DMS53 treated with DMSO at 0.1 percent for 48 hours (cell line): ENCODE measurements around the gene LAMA1.
A peak's percentile ranks its signal among the peaks of the same experiment; 100 is the strongest.
"Not testable (repeated sequence)": the region's sequence is repeated elsewhere in the genome, so short reads cannot be mapped to it uniquely, and the experiment has no call there.

Experiments used
- DNase-seq: peaks from one replicate; lab custom pipeline; 2025; ENCODE audit not compliant: unreplicated experiment; lab: John Stamatoyannopoulos, UW

Gene LAMA1

GRCh38 chr18:6949800-6950586, 167.6 kb downstream of the LAMA1 start:
- no peak for DNase-seq

- peak; percentile 46 for DNase-seq
Observed at GRCh38 chr18:6948281-6949055, 169.1 kb downstream of the LAMA1 start.

GRCh38 chr18:6947338-6948030, 170.1 kb downstream of the LAMA1 start:
- no peak for DNase-seq

GRCh38 chr18:6943143-6943542, 174.5 kb downstream of the LAMA1 start:
- peak; percentile 35 for DNase-seq

- no peak for DNase-seq
Observed at GRCh38 chr18:6942742-6943141, 174.9 kb downstream of the LAMA1 start.

GRCh38 chr18:6941996-6942395, 175.6 kb downstream of the LAMA1 start:
- no peak for DNase-seq

- DNase-seq = no peak
Observed at GRCh38 chr18:6940451-6940850, 177.1 kb downstream of the LAMA1 start.

GRCh38 chr18:6939972-6940371, 177.6 kb downstream of the LAMA1 start:
- no peak for DNase-seq

- not testable (repeated sequence) for DNase-seq
Observed at GRCh38 chr18:6938403-6938802, 179.2 kb downstream of the LAMA1 start.

- no peak for DNase-seq
Observed at GRCh38 chr18:6938003-6938402, 179.6 kb downstream of the LAMA1 start.

GRCh38 chr18:6934859-6935258, 182.7 kb downstream of the LAMA1 start:
- DNase-seq = no peak

- DNase-seq = peak; percentile 24
Observed at GRCh38 chr18:6929370-6930102, 188.1 kb downstream of the LAMA1 start.

GRCh38 chr18:6928359-6928758, 189.2 kb downstream of the LAMA1 start:
- no peak for DNase-seq

GRCh38 chr18:6927153-6927552, 190.4 kb downstream of the LAMA1 start:
- DNase-seq = no peak

- no peak for DNase-seq
Observed at GRCh38 chr18:6923220-6923619, 194.4 kb downstream of the LAMA1 start.

GRCh38 chr18:6921571-6921970, 196.0 kb downstream of the LAMA1 start:
- no peak for DNase-seq

GRCh38 chr18:6920099-6920955, 197.3 kb downstream of the LAMA1 start:
- DNase-seq = peak; percentile 82

- no peak for DNase-seq
Observed at GRCh38 chr18:6917072-6917471, 200.5 kb downstream of the LAMA1 start.

- DNase-seq = no peak
Observed at GRCh38 chr18:6901286-6901926, 216.2 kb downstream of the LAMA1 start.

- no peak for DNase-seq
Observed at GRCh38 chr18:6891788-6892187, 225.8 kb downstream of the LAMA1 start.
